Fibroblast of mammary gland (primary cell): ENCODE data around the gene IL1F10.
"Not testable (repeated sequence)": the region's sequence is repeated elsewhere in the genome, so short reads cannot be mapped to it uniquely, and the experiment has no call there.

Experiments used
- DNase-seq: peaks from one replicate; pipeline ENCODE4 v3.0.0-alpha.2; 2010; ENCODE audit warnings: low read depth
- H3K4me3 ChIP-seq: 2 replicates; pipeline ENCODE4 v1.5.1; 2011; ENCODE audit warnings: low read depth, mild to moderate bottlenecking, low read length, moderate library complexity; ENCODE audit not compliant: control insufficient read depth
- CTCF ChIP-seq: conservative IDR thresholded peaks from 2 replicates; pipeline ENCODE4 v1.5.1; 2011; ENCODE audit warnings: low read depth, low read length, inconsistent platforms; ENCODE audit not compliant: control insufficient read depth, insufficient read depth

The IL1F10 gene

GRCh38 chr2:113088213-113088992, 20.6 kb downstream of the IL1F10 start:
- no peak for DNase-seq
- H3K4me3 ChIP-seq: no peak overlapping the region
- no peak for TF ChIP-seq CTCF

GRCh38 chr2:113089916-113090315, 22.1 kb downstream of the IL1F10 start:
- no peak overlapping the region for H3K4me3 ChIP-seq
- TF ChIP-seq CTCF: no peak
- DNase-seq: no peak

GRCh38 chr2:113091231-113091896, 23.6 kb downstream of the IL1F10 start:
- no peak for DNase-seq
- TF ChIP-seq CTCF: no peak
- H3K4me3 ChIP-seq: no peak overlapping the region

- TF ChIP-seq CTCF: no peak
- no peak for DNase-seq
- no peak overlapping the region for H3K4me3 ChIP-seq
Measured at GRCh38 chr2:113092864-113093612, 25.3 kb downstream of the IL1F10 start.

- H3K4me3 ChIP-seq: no peak overlapping the region
- DNase-seq: no peak
- TF ChIP-seq CTCF: no peak
Measured at GRCh38 chr2:113093613-113093977, 25.8 kb downstream of the IL1F10 start.

GRCh38 chr2:113096306-113096705, 28.5 kb downstream of the IL1F10 start:
- H3K4me3 ChIP-seq, DNase-seq: not testable (repeated sequence)

GRCh38 chr2:113096842-113097618, 29.3 kb downstream of the IL1F10 start:
- not testable (repeated sequence) for DNase-seq, H3K4me3 ChIP-seq
